Ascending aorta (tissue), 2 donors: ENCODE measurements around the gene AATK. TPM values are rescaled to one million over a fixed set of nuclear protein-coding genes. Genes with fewer than 3 reads are reported as not detected.

Experiments used
- DNase-seq, 2 donors: peaks; one replicate each; pipeline ENCODE4 v3.0.0-alpha.2; 2019; ENCODE audit warnings: low spot score in 2 of 2
- H3K27ac ChIP-seq, 2 donors: fragments of 200-600 bp; sonication (generic); one replicate each; pipeline ENCODE4 v1.5.1; 2016 to 2017; ENCODE audit warnings: mild to moderate bottlenecking in 1 of 2
- H3K27me3 ChIP-seq: fragments of 200-600 bp; sonication (generic); one replicate; pipeline ENCODE4 v1.5.1; 2017
- H3K36me3 ChIP-seq, 2 donors: fragments of 200-600 bp; sonication (generic); one replicate each; pipeline ENCODE4 v1.5.1; 2016
- H3K4me1 ChIP-seq, 2 donors: fragments of 200-600 bp; sonication (generic); one replicate each; pipeline ENCODE4 v1.5.1; 2016 to 2017; ENCODE audit warnings: mild to moderate bottlenecking in 1 of 2
- H3K4me3 ChIP-seq, 2 donors: fragments of 200-600 bp; sonication (generic); one replicate each; pipeline ENCODE4 v1.5.1; 2016 to 2017; ENCODE audit warnings: mild to moderate bottlenecking in 1 of 2
- H3K9me3 ChIP-seq, 2 donors: fragments of 200-600 bp; sonication (generic); one replicate each; pipeline ENCODE4 v1.5.1; 2016
- CTCF ChIP-seq, 3 experiments: fragments of 200-600 bp in 2 of 3; fragments of 450-650 bp in 1 of 3; sonication (generic) in 2 of 3; IDR thresholded peaks; one replicate each; pipeline ENCODE4 v1.5.1; 2016 to 2019; ENCODE audit warnings: antibody characterized with exemption in 3 of 3, mild to moderate bottlenecking in 1 of 3, moderate library complexity in 1 of 3
- intact Hi-C: fragments of 100-400 bp; cut with DNase I; formaldehyde crosslinking; loops from one replicate; pipeline ENCODE4 v1.15.1; 2023
- total RNA-seq: library from RNA; depleted of rRNA; stranded (reverse); fragments of >200 nt; gene quantifications from one replicate; pipeline ENCODE4 v1.1.0, GENCODE V29; 2016

The AATK gene
- total RNA-seq, 1 donor from 2014 or later = 20.6 TPM

- no peak for DNase-seq
- no peak overlapping the region for H3K4me3 ChIP-seq
- H3K27me3 ChIP-seq = no peaks in the 10 kb centered on the region
- intact Hi-C loops = loop anchor here (10.0 kb wide), 1 partner anchor 677 kb away; the partner anchor contains the start of gene ENDOV
- no peaks in the 10 kb centered on the region for H3K36me3 ChIP-seq
- no peak overlapping the region for H3K27ac ChIP-seq
- no peak for TF ChIP-seq CTCF (IDR thresholded peaks at IDR 0.05)
- H3K4me1 ChIP-seq = peaks cover 7 to 11% of the 10 kb centered on the region in 2 donors
- no peaks in the 10 kb centered on the region for H3K9me3 ChIP-seq
These were observed 74.1 kb downstream of the AATK start for GRCh38 chr17:81091774-81092517.

GRCh38 chr17:81091154-81091553, 74.9 kb downstream of the AATK start:
- no peak overlapping the region for H3K4me3 ChIP-seq
- no peak for DNase-seq
- no peaks in the 10 kb centered on the region for H3K9me3 ChIP-seq
- no peak for TF ChIP-seq CTCF (IDR thresholded peaks at IDR 0.05)
- peaks cover 7 to 11% of the 10 kb centered on the region in 2 donors for H3K4me1 ChIP-seq
- H3K36me3 ChIP-seq = no peaks in the 10 kb centered on the region
- H3K27me3 ChIP-seq = no peaks in the 10 kb centered on the region
- intact Hi-C loops = loop anchor here (10.0 kb wide), 1 partner anchor 676 kb away; the partner anchor contains the start of gene ENDOV
- H3K27ac ChIP-seq = no peak overlapping the region

GRCh38 chr17:81090361-81091136, 75.5 kb downstream of the AATK start:
- intact Hi-C loops = loop anchor here (10.0 kb wide), 1 partner anchor 676 kb away; the partner anchor contains the start of gene ENDOV
- H3K27ac ChIP-seq = no peak overlapping the region
- no peaks in the 10 kb centered on the region for H3K36me3 ChIP-seq

GRCh38 chr17:81086789-81087551, 79.1 kb downstream of the AATK start:
- Histone ChIP-seq H3K4me3 (no peak overlapping the region), H3K9me3 (no peaks in the 10 kb centered on the region), H3K36me3 (no peaks in the 10 kb centered on the region), H3K27ac (no peak overlapping the region), H3K27me3 (no peaks in the 10 kb centered on the region), H3K4me1 (no peaks in the 10 kb centered on the region)
- DNase-seq = no peak
- intact Hi-C loops = no loop called here
- no peak for TF ChIP-seq CTCF (IDR thresholded peaks at IDR 0.05)

More at GRCh38 chr17:81090361-81091136, 75.5 kb downstream of the AATK start:
- no peak for DNase-seq
- H3K4me1 ChIP-seq = peaks cover 7 to 9% of the 10 kb centered on the region in 2 donors
- H3K27me3 ChIP-seq = no peaks in the 10 kb centered on the region
- H3K4me3 ChIP-seq = no peak overlapping the region
- H3K9me3 ChIP-seq = no peaks in the 10 kb centered on the region
- no peak for TF ChIP-seq CTCF (IDR thresholded peaks at IDR 0.05)

- no peak for DNase-seq
- no peak overlapping the region for H3K27ac ChIP-seq
- H3K36me3 ChIP-seq = no peaks in the 10 kb centered on the region
- no peaks in the 10 kb centered on the region for H3K27me3 ChIP-seq
- no peaks in the 10 kb centered on the region for H3K9me3 ChIP-seq
- H3K4me1 ChIP-seq = no peaks in the 10 kb centered on the region
- no peak overlapping the region for H3K4me3 ChIP-seq
- intact Hi-C loops = no loop called here
- no peak for TF ChIP-seq CTCF (IDR thresholded peaks at IDR 0.05)
These were observed 80.6 kb downstream of the AATK start for GRCh38 chr17:81085420-81085911.
